SK-N-SH (cell line): ENCODE results near the gene CPAMD8. TPM values are rescaled to one million over a fixed set of nuclear protein-coding genes. Genes with fewer than 3 reads are reported as not detected.

Experiments
- CTCF ChIA-PET: fragments of 300-600, 350-600 bp; formaldehyde crosslinking; extraction: SDS; loops from one replicate; lab custom pipeline; 2021; lab: Yijun Ruan, JAX
- POLR2A ChIA-PET: fragments of 350-600 bp; sonication (Branson Sonifier 250); formaldehyde crosslinking; extraction: SDS; loops from one replicate; lab custom pipeline; 2020; ENCODE audit warnings: antibody characterized with exemption, inconsistent platforms; lab: Yijun Ruan, JAX
- DNase-seq: peaks from one replicate; pipeline ENCODE4 v3.0.0; 2012
- H2AFZ ChIP-seq: fragments of 200-600 bp; sonication (generic); 2 replicates; pipeline ENCODE4 v1.8.1; 2016; ENCODE audit warnings: antibody characterized with exemption, mild to moderate bottlenecking, low read depth
- H3F3A ChIP-seq: fragments of 200-600 bp; sonication (generic); replicated peaks from 2 replicates; pipeline ENCODE3; 2016; ENCODE audit warnings: antibody characterized with exemption, mild to moderate bottlenecking; ENCODE audit not compliant: insufficient read depth
- H3K27ac ChIP-seq, 2 experiments: fragments of 200-500 bp in 1 of 2; fragments of 200-600 bp in 1 of 2; sonication (Bioruptor generic) in 1 of 2; sonication (generic), shearing (Covaris generic) in 1 of 2; 2 replicates each; pipeline versions ENCODE4 v1.5.1 to v1.6.1; 2014 to 2016; ENCODE audit warnings: low read depth in 2 of 2, inconsistent platforms in 1 of 2, low read length in 1 of 2, mild to moderate bottlenecking in 1 of 2, mixed read lengths in 1 of 2
- H3K27me3 ChIP-seq: fragments of 200-600 bp; sonication (generic), shearing (Covaris generic); 2 replicates; pipeline ENCODE4 v1.6.1; 2016; ENCODE audit warnings: mixed run types; ENCODE audit not compliant: insufficient read depth
- H3K36me3 ChIP-seq, 2 experiments: fragments of 200-500 bp in 1 of 2; fragments of 200-600 bp in 1 of 2; sonication (Bioruptor generic) in 1 of 2; sonication (generic) in 1 of 2; replicated peaks in 1 of 2; 2 replicates each; pipeline versions ENCODE3 to v1.5.1; 2014 to 2016; ENCODE audit warnings: low read length in 1 of 2, mild to moderate bottlenecking in 1 of 2; ENCODE audit not compliant: insufficient read depth in 2 of 2, control insufficient read depth in 1 of 2
- H3K4me1 ChIP-seq, 2 experiments: fragments of 200-500 bp in 1 of 2; fragments of 200-600 bp in 1 of 2; sonication (Bioruptor generic) in 1 of 2; sonication (generic), shearing (Covaris generic) in 1 of 2; 2 replicates each; pipeline versions ENCODE4 v1.5.1 to v1.6.1; 2014 to 2016; ENCODE audit warnings: low read depth in 1 of 2, low read length in 1 of 2, mixed run types in 1 of 2; ENCODE audit not compliant: insufficient read depth in 2 of 2, control insufficient read depth in 1 of 2
- H3K4me2 ChIP-seq: fragments of 200-600 bp; sonication (generic), shearing (Covaris generic); 2 replicates; pipeline ENCODE4 v1.6.1; 2017; ENCODE audit warnings: mixed run types
- H3K4me3 ChIP-seq, 2 experiments: fragments of 200-500 bp in 1 of 2; fragments of 200-600 bp in 1 of 2; sonication (Bioruptor generic) in 1 of 2; sonication (generic), shearing (Covaris generic) in 1 of 2; 2 replicates each; pipeline versions ENCODE4 v1.5.1 to v1.8.1; 2014 to 2016; ENCODE audit warnings: low read depth in 2 of 2, inconsistent platforms in 1 of 2, low read length in 1 of 2, mild to moderate bottlenecking in 1 of 2, mixed read lengths in 1 of 2, moderate library complexity in 1 of 2
- H3K79me2 ChIP-seq: fragments of 200-600 bp; sonication (generic); 2 replicates; pipeline ENCODE4 v1.8.1; 2017; ENCODE audit warnings: mild to moderate bottlenecking; ENCODE audit not compliant: insufficient read depth
- H3K9ac ChIP-seq: fragments of 200-600 bp; sonication (generic); 2 replicates; pipeline ENCODE4 v1.6.1; 2017; ENCODE audit warnings: mixed run types
- H3K9me2 ChIP-seq: fragments of 200-600 bp; sonication (generic); 2 replicates; pipeline ENCODE4 v1.6.1; 2017; ENCODE audit warnings: mixed run types
- H3K9me3 ChIP-seq: fragments of 200-600 bp; sonication (generic); 2 replicates; pipeline ENCODE4 v1.6.1; 2017; ENCODE audit warnings: mixed run types, mild to moderate bottlenecking, moderate library complexity
- H4K20me1 ChIP-seq: fragments of 200-600 bp; sonication (generic); 2 replicates; pipeline ENCODE4 v1.6.1; 2017; ENCODE audit warnings: mild to moderate bottlenecking, mixed run types; ENCODE audit not compliant: insufficient read depth
- CHD2 ChIP-seq: fragments of 150-350 bp; IDR thresholded peaks from 2 replicates; pipeline ENCODE4 v1.6.1; 2018; ENCODE audit warnings: low read length; ENCODE audit not compliant: partially characterized antibody
- EP300 ChIP-seq, 2 experiments: IDR thresholded peaks; 2 replicates each; pipeline versions ENCODE4 v1.4.0 to v1.6.1; 2012; ENCODE audit warnings: borderline replicate concordance in 1 of 2, low read depth in 1 of 2, low read length in 1 of 2
- FOXM1 ChIP-seq: IDR thresholded peaks from 2 replicates; pipeline ENCODE4 v1.4.0; 2012; ENCODE audit warnings: low read depth, mild to moderate bottlenecking
- GABPA ChIP-seq: IDR thresholded peaks from 2 replicates; pipeline ENCODE4 v1.4.0; 2012; ENCODE audit warnings: low read depth, mild to moderate bottlenecking
- MEF2A ChIP-seq: IDR thresholded peaks from 2 replicates; pipeline ENCODE4 v1.4.0; 2012; ENCODE audit warnings: low read depth, borderline replicate concordance
- NFIC ChIP-seq: IDR thresholded peaks from 2 replicates; pipeline ENCODE4 v1.4.0; 2012; ENCODE audit warnings: borderline replicate concordance
- POLR2AphosphoS5 ChIP-seq: IDR thresholded peaks from 2 replicates; pipeline ENCODE4 v1.6.1; 2012; ENCODE audit warnings: low read depth, low read length
- RAD21 ChIP-seq: IDR thresholded peaks from 2 replicates; pipeline ENCODE4 v1.6.1; 2012; ENCODE audit warnings: mild to moderate bottlenecking, low read length
- RFX5 ChIP-seq: IDR thresholded peaks from 2 replicates; pipeline ENCODE4 v1.6.1; 2012; ENCODE audit warnings: mild to moderate bottlenecking, improper control_type of control experiment, low read length
- RXRA ChIP-seq: IDR thresholded peaks from 2 replicates; pipeline ENCODE4 v1.4.0; 2012; ENCODE audit warnings: low read depth, mild to moderate bottlenecking, borderline replicate concordance
- SIN3A ChIP-seq: IDR thresholded peaks from 2 replicates; pipeline ENCODE4 v1.6.1; 2012; ENCODE audit warnings: low read depth, mild to moderate bottlenecking, low read length, moderate library complexity, borderline replicate concordance
- SMC3 ChIP-seq: IDR thresholded peaks from 2 replicates; pipeline ENCODE4 v1.6.1; 2012; ENCODE audit warnings: low read depth, low read length, improper control_type of control experiment
- TCF12 ChIP-seq: IDR thresholded peaks from 2 replicates; pipeline ENCODE4 v1.4.0; 2012
- TEAD4 ChIP-seq: IDR thresholded peaks from 2 replicates; pipeline ENCODE4 v1.4.0; 2012; ENCODE audit warnings: mild to moderate bottlenecking, borderline replicate concordance; ENCODE audit not compliant: insufficient read depth
- YY1 ChIP-seq: IDR thresholded peaks from 2 replicates; pipeline ENCODE4 v1.4.0; 2012; ENCODE audit warnings: low read depth, mild to moderate bottlenecking
- whole genome bisulfite sequencing: methylation state at CpG from one replicate; pipeline ENCODE4 v1.1.6; 2017; ENCODE audit warnings: low lambda C conversion rate; 5-methylcytosine and 5-hydroxymethylcytosine counted together
- polyA plus RNA-seq, 3 experiments: library from polyadenylated mRNA; depleted of rRNA; stranded (reverse); fragments of >200 nt; gene quantifications; 2 replicates each; pipeline ENCODE4 v1.2.3, GENCODE V29; 2012
- TF ChIP-seq, protein P1 (sequence below): IDR thresholded peaks from 2 replicates; pipeline ENCODE4 v1.4.0; 2012; ENCODE audit warnings: low read depth

Gene CPAMD8
- polyA plus RNA-seq, 1 of the 3 experiments (the other 2 are of a cell fraction) = 1.2 TPM

DNA sequence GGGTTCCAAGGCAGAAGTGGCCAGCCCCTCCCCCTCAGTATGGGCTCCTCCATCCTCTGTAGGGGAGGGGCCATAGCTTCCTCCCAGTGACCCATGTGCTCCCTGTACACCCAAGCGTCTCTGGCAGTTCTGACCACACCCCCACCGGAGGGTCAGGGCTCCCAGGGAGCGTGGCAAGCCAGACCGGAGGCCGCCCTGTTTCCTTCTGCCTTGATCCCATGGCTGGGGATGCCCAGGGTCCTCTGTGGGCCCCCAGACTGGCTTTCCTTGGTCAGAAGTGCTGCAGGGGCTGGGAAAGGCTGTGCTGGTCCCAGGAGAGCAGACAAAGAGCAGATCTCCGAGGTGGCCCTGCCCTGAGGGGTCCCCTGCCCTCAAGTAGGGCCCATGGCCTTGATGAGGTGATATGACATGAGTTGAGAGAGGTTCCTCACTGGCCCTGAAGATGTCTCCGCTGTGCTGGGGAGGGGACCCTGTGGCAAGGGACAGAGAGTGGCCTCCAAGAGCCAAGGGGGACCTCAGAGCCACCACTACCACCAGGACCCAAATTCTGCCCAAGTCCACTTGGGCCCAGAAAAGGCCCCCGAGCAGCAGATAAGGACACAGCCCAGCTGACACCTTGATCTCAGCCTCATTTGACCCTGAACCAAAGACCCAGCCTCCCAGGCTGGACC is 145.6 kb downstream of the CPAMD8 start (continued):
- TF ChIP-seq, protein P1, sequence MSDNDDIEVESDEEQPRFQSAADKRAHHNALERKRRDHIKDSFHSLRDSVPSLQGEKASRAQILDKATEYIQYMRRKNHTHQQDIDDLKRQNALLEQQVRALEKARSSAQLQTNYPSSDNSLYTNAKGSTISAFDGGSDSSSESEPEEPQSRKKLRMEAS = no peak
- TF ChIP-seq RXRA (no peak), YY1 (no peak), TCF12 (no peak), SIN3A (no peak), POLR2AphosphoS5 (no peak), EP300 (IDR thresholded peaks at IDR 0.05; ENCODE audit: borderline replicate concordance in 1 of 2, low read depth in 1 of 2, low read length in 1 of 2) (no peak), RFX5 (no peak)

DNA sequence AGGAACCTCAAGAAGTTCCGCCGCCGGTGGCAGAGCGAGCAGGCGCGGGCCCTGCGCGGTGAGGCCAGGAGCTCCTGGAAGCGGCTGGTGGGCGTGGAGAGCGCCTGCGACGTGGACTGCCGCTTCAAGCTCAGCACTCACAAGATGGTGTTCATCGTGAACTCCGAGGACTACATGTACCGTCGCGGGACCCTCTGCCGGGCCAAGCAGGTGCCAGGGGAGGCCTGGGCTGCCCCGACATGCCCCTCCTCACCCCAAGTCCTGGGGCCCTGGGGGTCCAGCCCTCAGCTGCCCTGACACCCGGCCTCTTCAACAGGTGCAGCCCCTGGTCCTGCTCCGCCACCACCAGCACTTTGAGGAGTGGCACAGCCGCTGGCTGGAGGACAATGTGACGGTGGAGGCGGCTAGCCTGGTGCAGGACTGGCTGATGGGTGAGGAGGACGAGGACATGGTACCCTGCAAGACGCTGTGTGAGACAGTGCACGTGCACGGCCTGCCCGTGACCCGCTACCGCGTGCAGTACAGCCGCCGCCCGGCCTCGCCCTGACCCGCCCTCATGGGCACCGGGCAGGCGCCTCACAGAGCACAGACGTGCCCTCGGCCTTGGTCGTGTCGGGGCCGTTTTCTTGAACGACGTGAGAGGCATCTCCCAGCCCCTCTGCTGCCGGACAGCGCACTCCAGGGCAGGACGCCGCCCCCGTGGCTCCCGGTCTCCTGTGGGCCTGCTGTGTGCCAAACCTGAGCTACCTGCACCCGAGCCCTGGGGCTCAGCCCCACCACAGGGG is 148.2 kb downstream of the CPAMD8 start:
- no peak for TF ChIP-seq FOXM1
- TF ChIP-seq SMC3 = no peak
- TF ChIP-seq POLR2AphosphoS5 = no peak
- TF ChIP-seq TEAD4 = no peak
- TF ChIP-seq RAD21 = no peak
- TF ChIP-seq RXRA = no peak
- no peak for TF ChIP-seq GABPA
- TF ChIP-seq CHD2 = no peak
- TF ChIP-seq MEF2A = no peak
- TF ChIP-seq, protein P1 = no peak
- TF ChIP-seq EP300 (IDR thresholded peaks at IDR 0.05; ENCODE audit: borderline replicate concordance in 1 of 2, low read depth in 1 of 2, low read length in 1 of 2) = no peak
- no peak for TF ChIP-seq NFIC
- no peak overlapping the region for H3K27ac ChIP-seq
- no peak overlapping the region for H3K4me2 ChIP-seq
- no peaks in the 10 kb centered on the region for H3F3A ChIP-seq
- no peak overlapping the region for H3K9ac ChIP-seq
- H3K4me1 ChIP-seq = no peaks in the 10 kb centered on the region
- ChIA-PET POLR2A (no interaction called here), CTCF (no interaction called here)
- no peaks in the 10 kb centered on the region for H3K27me3 ChIP-seq
- H3K36me3 ChIP-seq = peaks cover 15 to 39% of the 10 kb centered on the region in 2 experiments
- no peak overlapping the region for H3K4me3 ChIP-seq
- H3K9me3 ChIP-seq = no peaks in the 10 kb centered on the region
- peaks cover 5% of the 10 kb centered on the region; the same call in 1 of the 2 replicates for H4K20me1 ChIP-seq
- no peak overlapping the region for H2AFZ ChIP-seq
- H3K79me2 ChIP-seq = no peaks in the 10 kb centered on the region
- WGBS = 95% methylated on average over 34 of the region's 55 CpGs
- no peak for DNase-seq
- H3K9me2 ChIP-seq = no peaks in the 10 kb centered on the region
